ENCODE results near the gene LHFPL2. TPM values are rescaled to one million over a fixed set of nuclear protein-coding genes. Genes with fewer than 3 reads are reported as not detected.

Gene LHFPL2
- polyA plus RNA-seq, 1 of the 3 experiments (the other 2 are of a cell fraction): 10.4 TPM

DNA sequence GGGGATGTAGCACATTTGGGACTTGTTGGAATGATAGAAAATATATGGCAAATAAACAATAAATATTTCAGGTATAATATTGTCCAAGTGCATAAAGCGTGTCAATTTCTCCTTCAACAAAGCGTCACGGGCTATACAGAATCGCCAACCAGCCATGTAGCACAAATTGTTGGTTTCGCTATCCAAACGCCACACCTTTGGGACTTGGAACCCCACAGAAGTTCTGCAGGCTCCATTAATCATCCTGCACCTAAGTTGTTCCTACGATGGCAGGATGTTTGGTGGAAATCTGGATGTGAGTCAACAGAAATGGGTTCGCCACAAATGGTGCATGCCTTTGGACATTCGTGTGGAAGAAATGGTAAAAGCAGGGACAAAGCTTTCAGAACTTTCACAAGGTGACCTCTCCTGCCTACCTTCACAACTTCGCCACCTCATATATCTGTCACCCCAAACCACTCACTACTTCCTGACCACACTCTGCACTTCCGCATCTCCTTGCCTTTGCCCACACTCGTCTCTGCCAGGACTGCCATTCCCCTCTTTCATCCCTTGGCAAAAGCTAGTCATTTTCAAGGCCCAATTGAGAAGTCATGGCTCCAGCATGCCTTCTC is 95.7 kb downstream of the LHFPL2 start:
- Histone ChIP-seq H4K20me1 (ENCODE audit: insufficient read depth) (no peaks in the 10 kb centered on the region), H3K4me2 (no peak overlapping the region), H3K4me1 (ENCODE audit: control insufficient read depth in 1 of 2, insufficient read depth in 2 of 2, low read depth in 1 of 2, low read length in 1 of 2) (peaks cover 12 to 17% of the 10 kb centered on the region in 2 experiments), H3K27ac (ENCODE audit: low read depth in 2 of 2, low read length in 1 of 2) (no peak overlapping the region), H3K9me2 (0 out of 2 replicates have a peak, but pooled peaks cover 5% of the 10 kb centered on the region), H2AFZ (ENCODE audit: low read depth) (no peak overlapping the region), H3K79me2 (ENCODE audit: insufficient read depth) (peaks cover 90% of the 10 kb centered on the region), H3F3A (replicated peaks; ENCODE audit: insufficient read depth) (peaks cover 20% of the 10 kb centered on the region), H3K9ac (no peak overlapping the region), H3K4me3 (ENCODE audit: low read depth in 2 of 2, low read length in 1 of 2) (no peak overlapping the region), H3K27me3 (ENCODE audit: insufficient read depth) (no peaks in the 10 kb centered on the region), H3K9me3 (no peaks in the 10 kb centered on the region), H3K36me3 (replicated peaks in 1 of 2; ENCODE audit: control insufficient read depth in 1 of 2, insufficient read depth in 2 of 2, low read length in 1 of 2) (peaks cover 9 to 23% of the 10 kb centered on the region in 2 experiments)
- ChIA-PET POLR2A (no interaction called here), CTCF (interaction anchor here (1.4 to 1.6 kb wide), 2 partner anchors 10 to 19 kb away, joined by 4 read pairs; no protein-coding TSS in a partner anchor)
- no peak for DNase-seq
- no peak for TF ChIP-seq FOXM1 (IDR thresholded peaks at IDR 0.05; ENCODE audit: low read depth)
- TF ChIP-seq FOXJ3 (CRISPR knock-in tag; IDR thresholded peaks at IDR 0.05): no peak
- no peak for TF ChIP-seq EP300 (IDR thresholded peaks at IDR 0.05; ENCODE audit: borderline replicate concordance in 1 of 2, low read depth in 1 of 2, low read length in 1 of 2)
- TF ChIP-seq FOSL2 (IDR thresholded peaks at IDR 0.05; ENCODE audit: borderline replicate concordance, low read depth): no peak
- 94% methylated on average over 12 of the region's 12 CpGs for WGBS (ENCODE audit: low lambda C conversion rate)

GRCh38 chr5:78550891-78551290 is 97.7 kb downstream of the LHFPL2 start:
- TF ChIP-seq, protein P1, sequence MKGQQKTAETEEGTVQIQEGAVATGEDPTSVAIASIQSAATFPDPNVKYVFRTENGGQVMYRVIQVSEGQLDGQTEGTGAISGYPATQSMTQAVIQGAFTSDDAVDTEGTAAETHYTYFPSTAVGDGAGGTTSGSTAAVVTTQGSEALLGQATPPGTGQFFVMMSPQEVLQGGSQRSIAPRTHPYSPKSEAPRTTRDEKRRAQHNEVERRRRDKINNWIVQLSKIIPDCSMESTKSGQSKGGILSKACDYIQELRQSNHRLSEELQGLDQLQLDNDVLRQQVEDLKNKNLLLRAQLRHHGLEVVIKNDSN (IDR thresholded peaks at IDR 0.05; ENCODE audit: borderline replicate concordance, low read depth): no peak
- TF ChIP-seq EP300 (IDR thresholded peaks at IDR 0.05; ENCODE audit: borderline replicate concordance in 1 of 2, low read depth in 1 of 2, low read length in 1 of 2) (no peak), CHD2 (IDR thresholded peaks at IDR 0.05; ENCODE audit: low read length, partially characterized antibody) (no peak), ZBTB33 (IDR thresholded peaks at IDR 0.05; ENCODE audit: borderline replicate concordance, low read depth) (no peak), POLR2AphosphoS5 (IDR thresholded peaks at IDR 0.05; ENCODE audit: low read depth, low read length) (no peak), RAD21 (IDR thresholded peaks at IDR 0.05; ENCODE audit: low read length) (no peak)
- no peak overlapping the region for H3K4me2 ChIP-seq
- 91% methylated on average over 2 of the region's 2 CpGs for WGBS (ENCODE audit: low lambda C conversion rate)
- peaks cover 9 to 21% of the 10 kb centered on the region in 2 experiments for H3K36me3 ChIP-seq (replicated peaks in 1 of 2; ENCODE audit: control insufficient read depth in 1 of 2, insufficient read depth in 2 of 2, low read length in 1 of 2)
- H3F3A ChIP-seq (replicated peaks; ENCODE audit: insufficient read depth): peaks cover 20% of the 10 kb centered on the region
- no peaks in the 10 kb centered on the region for H3K27me3 ChIP-seq (ENCODE audit: insufficient read depth)
- peaks cover 18 to 24% of the 10 kb centered on the region in 2 experiments for H3K4me1 ChIP-seq (ENCODE audit: control insufficient read depth in 1 of 2, insufficient read depth in 2 of 2, low read depth in 1 of 2, low read length in 1 of 2)
- H3K9ac ChIP-seq: no peak overlapping the region
- no peak overlapping the region for H2AFZ ChIP-seq (ENCODE audit: low read depth)
- H3K79me2 ChIP-seq (ENCODE audit: insufficient read depth): peaks cover 91% of the 10 kb centered on the region
- ChIA-PET POLR2A (no interaction called here), CTCF (no interaction called here)
- no peaks in the 10 kb centered on the region for H3K9me3 ChIP-seq
- H3K4me3 ChIP-seq (ENCODE audit: low read depth in 2 of 2, low read length in 1 of 2): no peak overlapping the region
- no peaks in the 10 kb centered on the region for H4K20me1 ChIP-seq (ENCODE audit: insufficient read depth)
- 0 out of 2 replicates have a peak, but pooled peaks cover 5% of the 10 kb centered on the region for H3K9me2 ChIP-seq
- DNase-seq: no peak
- peak overlapping the region in 1 of 2 experiments; percentile 56; a peak in 2 of 4 replicates for H3K27ac ChIP-seq (ENCODE audit: low read depth in 2 of 2, low read length in 1 of 2)
